Measurements from ENCODE around the gene ADAMTSL3.
A peak's percentile ranks its signal among the peaks of the same experiment; 100 is the strongest.
"Not testable (repeated sequence)": the region's sequence is repeated elsewhere in the genome, so short reads cannot be mapped to it uniquely, and the experiment has no call there.

Gene ADAMTSL3

DNA sequence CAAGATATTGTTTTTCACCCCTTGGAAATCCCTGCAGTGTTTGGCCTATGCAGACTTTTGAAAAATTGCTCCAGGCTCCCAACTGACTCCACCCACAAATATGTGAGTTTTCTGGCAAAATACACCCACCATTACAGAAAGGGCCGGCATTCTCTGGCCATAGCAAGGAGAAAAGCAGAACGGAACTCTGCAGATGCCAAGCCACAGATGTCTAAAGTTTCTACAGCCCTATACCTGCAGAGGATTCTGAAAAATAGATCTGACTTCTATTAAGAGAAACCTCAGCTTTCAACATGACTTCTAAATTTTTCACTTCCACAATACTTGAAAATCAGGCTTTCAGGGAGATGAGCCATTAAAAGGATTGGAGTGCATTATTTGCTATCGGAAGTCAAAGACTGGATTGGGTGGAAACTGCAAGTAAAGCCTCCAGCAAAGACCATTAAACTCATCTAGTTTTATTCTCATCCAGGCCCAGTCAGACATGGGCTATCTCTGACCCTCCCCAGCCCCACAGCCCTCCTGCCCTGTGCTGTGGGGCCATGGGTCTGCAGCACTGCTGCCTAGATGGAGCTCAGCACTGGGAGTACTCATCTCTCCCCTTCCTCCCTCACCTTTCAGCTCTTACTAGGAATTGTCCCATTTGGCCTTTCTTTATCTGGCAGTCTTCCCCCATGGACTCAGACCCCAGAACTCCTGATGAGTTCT, 338.6 kb downstream of the ADAMTSL3 start:
- no peak for DNase-seq

DNA sequence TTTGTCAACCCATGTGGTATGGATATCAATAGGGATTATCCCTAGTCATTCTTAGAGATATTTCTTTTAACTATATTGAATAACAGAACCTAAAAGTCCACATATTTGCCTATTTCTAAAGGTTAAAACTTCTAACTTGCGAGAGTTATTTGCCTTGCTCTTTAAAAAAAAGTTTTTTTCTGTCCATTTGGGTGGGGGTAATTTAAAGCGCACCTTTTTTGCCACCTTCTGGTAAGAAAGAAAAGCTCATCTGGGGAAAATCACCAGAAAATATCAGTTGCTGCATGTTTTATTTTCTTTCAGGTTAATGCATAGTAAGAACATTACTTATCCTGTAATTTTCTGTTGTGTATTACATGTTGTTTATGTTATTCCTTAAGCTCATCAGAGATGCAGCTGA, 339.7 kb downstream of the ADAMTSL3 start:
- no peak for DNase-seq

GRCh38 chr15:83998486-83998885, 344.6 kb downstream of the ADAMTSL3 start:
- DNase-seq, result no peak

DNA sequence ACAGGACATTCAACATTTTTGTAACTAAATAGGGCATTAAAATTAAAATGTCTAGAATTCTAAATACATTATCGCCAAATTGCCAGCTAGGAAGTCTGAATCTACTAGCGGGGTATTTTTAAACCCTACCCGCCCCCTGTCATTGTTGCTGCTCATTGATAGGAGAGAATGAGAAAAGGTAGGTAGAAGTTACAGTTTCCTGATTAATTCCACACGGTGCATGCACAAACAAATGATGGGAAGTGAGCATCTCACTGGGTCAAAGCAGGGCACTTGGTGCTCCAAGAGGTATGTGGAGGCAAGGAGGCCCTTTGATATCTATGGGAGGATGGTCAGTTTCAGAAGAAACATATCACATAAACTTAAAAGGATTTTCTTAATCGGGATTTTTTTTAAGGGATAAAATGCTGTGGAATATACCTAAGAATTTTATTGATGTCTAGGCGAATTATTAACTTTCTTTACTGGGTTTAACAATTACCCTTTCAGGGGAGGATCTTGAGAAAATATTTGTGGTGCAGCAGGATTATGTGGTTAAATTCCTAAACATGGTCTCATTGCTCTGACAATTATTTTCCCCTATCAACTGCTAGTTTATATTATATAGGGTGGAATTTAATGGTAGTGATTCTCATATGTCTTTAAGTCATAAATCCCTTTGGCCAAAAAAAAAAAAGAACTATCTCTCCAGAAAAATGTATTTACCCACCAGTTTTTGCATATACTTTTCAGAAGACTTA, 345.6 kb downstream of the ADAMTSL3 start:
- no peak for DNase-seq

- no peak for DNase-seq
Observed at GRCh38 chr15:84001037-84001436, 347.1 kb downstream of the ADAMTSL3 start.

- no peak for DNase-seq
Observed at GRCh38 chr15:84001655-84002054, 347.7 kb downstream of the ADAMTSL3 start.

DNA sequence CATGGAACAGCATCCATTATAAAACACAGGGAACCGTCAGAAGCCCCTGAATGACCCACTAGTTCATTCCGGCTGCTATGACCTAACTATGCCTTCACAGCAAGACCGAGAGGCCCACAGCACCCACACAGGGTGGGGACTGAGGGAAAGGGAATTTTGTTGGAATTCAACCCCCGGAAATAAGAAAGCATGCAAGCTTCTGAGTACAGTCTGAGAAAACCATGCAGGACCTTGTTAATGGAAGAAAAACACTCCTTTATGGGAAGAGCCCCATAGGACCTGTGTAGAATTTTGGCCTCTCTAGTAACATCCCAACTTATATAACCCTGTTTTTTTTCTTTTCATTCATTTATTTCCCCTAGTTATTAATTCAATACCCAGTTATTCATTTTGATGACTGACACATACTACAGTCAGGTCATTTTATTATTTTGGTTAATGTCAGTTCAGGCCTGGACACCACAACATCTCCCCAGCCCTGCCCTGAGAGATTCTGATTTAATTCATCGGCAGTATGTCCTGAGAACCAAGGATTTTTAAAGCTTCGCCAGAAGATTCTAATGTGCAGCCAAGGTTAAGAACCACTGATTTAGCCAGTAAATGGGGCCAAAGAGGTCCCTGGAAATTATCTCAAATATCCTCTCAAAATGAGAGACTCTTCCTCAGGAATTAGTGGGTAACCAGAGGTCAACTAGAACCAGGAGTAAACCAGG, 350.0 kb downstream of the ADAMTSL3 start:
- DNase-seq, result no peak

GRCh38 chr15:84006421-84006820, 352.5 kb downstream of the ADAMTSL3 start:
- DNase-seq, result no peak

GRCh38 chr15:84009616-84010015, 355.7 kb downstream of the ADAMTSL3 start:
- DNase-seq, result no peak

DNA sequence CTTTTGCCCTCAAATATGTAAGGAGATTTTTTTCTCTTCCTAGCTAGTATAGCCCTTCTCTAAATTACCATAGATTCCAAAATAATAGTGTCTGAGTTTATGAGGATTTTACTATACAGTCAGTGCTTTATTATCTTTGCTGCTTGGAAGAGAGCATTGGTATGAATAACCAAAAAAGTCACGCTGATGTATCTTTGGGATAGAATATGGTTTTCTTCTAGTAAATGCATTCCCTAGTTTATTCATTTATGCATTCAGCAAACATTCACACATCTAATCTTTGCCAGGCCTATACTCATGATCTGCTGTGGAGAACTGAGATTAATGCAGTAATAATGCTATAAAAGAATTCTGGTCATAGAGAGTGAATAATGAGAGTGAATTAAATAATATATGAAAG, 356.3 kb downstream of the ADAMTSL3 start:
- no peak for DNase-seq

GRCh38 chr15:84016371-84016770, 362.4 kb downstream of the ADAMTSL3 start:
- DNase-seq, result no peak

- DNase-seq, result no peak
Observed at GRCh38 chr15:84022516-84022915, 368.6 kb downstream of the ADAMTSL3 start.

GRCh38 chr15:84023636-84024035, 369.7 kb downstream of the ADAMTSL3 start:
- DNase-seq, result peak; percentile 25

- no peak for DNase-seq
Observed at GRCh38 chr15:84033793-84034553, 380.1 kb downstream of the ADAMTSL3 start.

DNA sequence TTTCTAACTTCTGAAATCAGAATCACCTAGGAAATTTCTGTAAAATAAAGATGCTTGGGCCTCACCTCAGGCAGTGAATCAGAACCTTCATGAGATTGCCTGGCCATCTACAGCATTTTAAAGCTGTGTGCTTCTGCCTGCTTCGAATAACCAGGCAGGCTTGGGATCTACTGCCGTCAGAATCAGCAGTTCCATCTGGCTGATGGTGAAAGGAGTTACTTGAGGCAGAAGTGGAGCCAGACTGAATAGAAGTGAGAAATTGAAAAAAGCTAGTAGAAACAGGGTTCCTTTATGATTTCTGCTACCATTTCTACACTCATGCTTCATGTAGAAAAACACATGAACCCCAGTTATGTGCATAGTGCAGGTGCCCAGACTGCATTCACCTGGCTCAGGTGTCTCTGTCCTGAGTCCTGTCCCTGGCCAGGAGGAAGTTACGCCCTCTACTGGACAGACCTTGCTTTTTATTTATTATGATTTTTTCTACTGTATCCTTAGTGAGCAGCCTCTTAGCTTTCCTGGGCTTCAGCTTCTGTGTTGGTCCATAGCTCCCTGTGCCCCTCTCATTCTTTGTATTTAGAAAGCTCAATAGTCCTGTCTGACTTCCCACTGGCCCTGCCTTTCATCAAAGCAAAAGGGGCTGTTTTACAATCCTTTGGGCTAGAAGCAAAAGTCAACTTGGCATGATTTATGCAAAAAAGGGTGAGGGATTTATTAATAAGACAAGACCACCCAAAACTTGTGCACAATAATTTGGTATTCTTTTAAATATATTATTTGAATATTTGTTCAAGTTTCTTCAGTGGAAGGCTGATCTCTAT, 380.9 kb downstream of the ADAMTSL3 start:
- DNase-seq, result peak; percentile 13

DNA sequence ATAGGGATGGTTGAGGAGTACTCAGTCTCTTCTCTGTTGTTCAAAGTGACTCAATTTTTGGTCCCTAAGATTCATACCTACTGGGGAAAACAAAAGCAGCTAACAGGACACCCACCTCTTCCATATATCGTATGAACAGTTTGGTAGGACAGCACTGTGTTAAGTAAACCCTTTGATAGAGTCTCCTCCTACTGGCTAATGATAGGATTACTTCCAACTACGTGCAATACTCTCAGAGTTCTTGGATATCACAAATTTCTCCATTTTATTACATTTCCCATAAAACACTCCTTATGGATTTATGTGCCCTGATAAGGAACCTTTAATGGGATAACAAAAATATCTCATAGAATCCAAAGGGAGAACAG, 381.5 kb downstream of the ADAMTSL3 start:
- DNase-seq, result peak; percentile 9

DNA sequence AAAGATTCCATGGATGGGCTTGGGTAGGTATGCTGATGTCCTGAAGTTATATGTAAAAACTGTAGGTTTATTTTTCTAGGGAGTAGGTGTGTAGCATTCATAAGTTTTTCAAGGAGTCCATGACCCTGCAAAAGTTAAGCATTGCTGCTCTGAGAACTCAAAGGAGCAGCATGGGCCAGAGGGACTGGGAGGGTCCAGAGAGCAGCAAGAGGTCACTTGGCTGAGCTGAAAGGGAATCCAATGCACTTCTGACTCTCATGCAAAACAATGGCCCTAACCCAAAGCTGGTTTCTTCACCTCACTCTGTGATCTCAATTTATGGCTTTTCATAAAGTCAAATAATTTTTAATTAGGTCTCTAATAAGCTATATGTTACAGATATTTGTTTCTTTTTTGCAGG, 383.4 kb downstream of the ADAMTSL3 start:
- no peak for DNase-seq

GRCh38 chr15:84042434-84043056, 388.6 kb downstream of the ADAMTSL3 start:
- not testable (repeated sequence) for DNase-seq

DNA sequence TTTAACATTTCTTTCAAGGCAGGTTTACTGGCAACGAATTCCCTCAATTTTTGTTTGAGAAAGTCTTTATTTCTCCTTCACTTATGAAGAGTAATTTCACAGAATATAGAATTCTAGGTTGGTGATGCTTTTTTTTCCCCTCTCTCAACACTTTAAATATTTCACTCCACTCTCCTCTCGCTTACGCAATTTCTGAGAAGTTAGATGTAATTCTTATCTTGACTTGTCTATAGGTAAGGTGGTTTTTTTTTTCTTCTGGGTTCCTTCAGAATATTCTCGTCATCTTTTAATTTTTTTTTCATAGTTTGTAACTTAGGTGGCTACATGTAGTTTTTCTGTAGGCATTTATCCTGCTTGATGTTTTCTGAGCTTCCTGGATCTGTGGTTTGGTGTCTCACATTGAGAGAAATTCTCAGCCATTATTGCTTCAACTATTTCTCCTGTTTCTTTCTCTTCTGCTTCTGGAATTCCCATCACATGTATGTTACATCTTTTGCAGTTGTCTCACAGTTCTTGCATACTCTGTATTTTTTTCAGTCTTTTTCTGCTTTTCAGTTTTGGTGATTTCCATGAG, 392.2 kb downstream of the ADAMTSL3 start:
- no peak for DNase-seq

DNA sequence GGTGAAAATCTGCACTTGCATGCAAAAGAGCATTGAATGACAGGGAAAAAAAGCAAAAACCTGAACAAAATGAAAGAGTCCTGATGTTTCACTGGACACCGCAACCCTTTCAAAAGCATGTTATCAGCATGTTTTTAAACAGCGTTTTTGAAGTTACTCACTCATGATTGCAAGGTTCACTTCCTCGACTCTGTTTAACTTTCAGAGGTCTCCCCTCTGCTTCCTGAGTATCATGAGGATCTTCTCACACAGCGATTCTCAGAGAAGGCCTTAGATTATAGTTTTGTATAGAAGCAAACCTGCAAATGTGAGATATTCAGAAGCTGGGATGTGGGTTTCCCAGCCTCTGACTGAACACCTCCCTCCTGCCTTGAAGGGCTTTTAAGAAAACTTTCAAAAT, 395.6 kb downstream of the ADAMTSL3 start:
- not testable (repeated sequence) for DNase-seq

- DNase-seq, result no peak
Observed at GRCh38 chr15:84050076-84050475, 396.2 kb downstream of the ADAMTSL3 start.
